Common myeloid progenitor, CD34-positive (primary cell): ENCODE measurements around the gene SERAC1.

ENCODE experiments used
- CTCF ChIA-PET: fragments of 350-600 bp; sonication (Branson Sonifier 250); formaldehyde crosslinking; loops from one replicate; lab custom pipeline; 2021; ENCODE audit warnings: antibody characterized with exemption; lab: Charles Lee
- POLR2A ChIA-PET: fragments of 350-600 bp; sonication (Branson Sonifier 250); formaldehyde crosslinking; loops from one replicate; lab custom pipeline; 2021; ENCODE audit warnings: antibody characterized with exemption; lab: Charles Lee
- DNase-seq, 3 donors: peaks; one replicate each; pipeline versions ENCODE4 v3.0.0 to v3.0.0-alpha.2; 2013
- H3K27ac ChIP-seq, 2 experiments: 1 replicate in 1 of 2; 2 replicates in 1 of 2; pipeline ENCODE4 v1.7.0; 2013; ENCODE audit warnings: inconsistent platforms in 2 of 2, low read length in 2 of 2, mild to moderate bottlenecking in 2 of 2, low read depth in 1 of 2, moderate library complexity in 1 of 2; ENCODE audit not compliant: severe bottlenecking in 2 of 2, insufficient read depth in 1 of 2, poor library complexity in 1 of 2
- H3K27me3 ChIP-seq, 5 experiments: replicated peaks in 2 of 5; 1 replicate in 3 of 5; 2 replicates in 2 of 5; pipeline versions ENCODE4 v1.6.1 to v1.7.0; 2013; ENCODE audit warnings: low read length in 4 of 5, mild to moderate bottlenecking in 2 of 5, moderate library complexity in 2 of 5, inconsistent platforms in 1 of 5; ENCODE audit not compliant: insufficient read depth in 5 of 5, control insufficient read depth in 4 of 5
- H3K36me3 ChIP-seq, 4 experiments: 1 replicate in 2 of 4; 2 replicates in 2 of 4; pipeline versions ENCODE4 v1.6.1 to v1.7.0; 2013; ENCODE audit warnings: low read length in 3 of 4, control low read depth in 1 of 4, mild to moderate bottlenecking in 1 of 4; ENCODE audit not compliant: control insufficient read depth in 4 of 4, insufficient read depth in 4 of 4
- H3K4me1 ChIP-seq, 4 experiments: 1 replicate in 3 of 4; 2 replicates in 1 of 4; pipeline versions ENCODE4 v1.6.1 to v1.7.1; 2013; ENCODE audit warnings: low read length in 3 of 4, mild to moderate bottlenecking in 3 of 4, control low read depth in 1 of 4, inconsistent platforms in 1 of 4, moderate library complexity in 1 of 4; ENCODE audit not compliant: control insufficient read depth in 4 of 4, insufficient read depth in 4 of 4; ENCODE audit errors: control extremely low read depth in 1 of 4
- H3K4me3 ChIP-seq, 7 experiments: 1 replicate in 4 of 7; 2 replicates in 3 of 7; pipeline versions ENCODE4 v1.5.1 to v1.7.0; 2013; ENCODE audit warnings: mild to moderate bottlenecking in 7 of 7, low read length in 6 of 7, moderate library complexity in 6 of 7, inconsistent platforms in 2 of 7, low read depth in 2 of 7, control low read depth in 1 of 7; ENCODE audit not compliant: insufficient read depth in 4 of 7, control insufficient read depth in 1 of 7; ENCODE audit errors: extremely low read depth in 1 of 7
- H3K9me3 ChIP-seq, 5 experiments: 1 replicate in 4 of 5; 2 replicates in 1 of 5; pipeline versions ENCODE4 v1.6.1 to v1.7.1; 2013; ENCODE audit warnings: low read length in 4 of 5, mild to moderate bottlenecking in 2 of 5, inconsistent platforms in 1 of 5, low read depth in 1 of 5, moderate library complexity in 1 of 5; ENCODE audit not compliant: control insufficient read depth in 4 of 5, insufficient read depth in 2 of 5; ENCODE audit errors: control extremely low read depth in 1 of 5
- WGBS: methylation state at CpG from one replicate; pipeline ENCODE4 v1.1.5; 2013; ENCODE audit not compliant: insufficient coverage; 5-methylcytosine and 5-hydroxymethylcytosine counted together

Gene SERAC1

GRCh38 chr6:158115102-158115501 is 53.0 kb downstream of the SERAC1 start:
- no peaks in the 10 kb centered on the region for H3K9me3 ChIP-seq
- 100% methylated on average over 2 of the region's 4 CpGs for WGBS
- no peaks in the 10 kb centered on the region for H3K27me3 ChIP-seq
- ChIA-PET POLR2A (no interaction called here), CTCF (no interaction called here)
- H3K4me3 ChIP-seq = no peak overlapping the region
- peaks cover 2 to 72% (median 41%) of the 10 kb centered on the region in 4 experiments for H3K36me3 ChIP-seq
- DNase-seq = no peak
- no peak overlapping the region for H3K27ac ChIP-seq
- no peaks in the 10 kb centered on the region for H3K4me1 ChIP-seq

- Histone ChIP-seq H3K36me3 (peaks cover 2 to 75% (median 44%) of the 10 kb centered on the region in 4 experiments), H3K4me3 (no peak overlapping the region), H3K27me3 (no peaks in the 10 kb centered on the region), H3K4me1 (no peaks in the 10 kb centered on the region), H3K27ac (no peak overlapping the region), H3K9me3 (no peaks in the 10 kb centered on the region)
- CTCF ChIA-PET = interaction anchor here (1.6 kb wide), 1 partner anchor 36 kb away, joined by 3 read pairs; no protein-coding TSS in a partner anchor
- POLR2A ChIA-PET = no interaction called here
- DNase-seq = no peak
These were observed 54.3 kb downstream of the SERAC1 start for GRCh38 chr6:158113802-158114201.

- POLR2A ChIA-PET = no interaction called here
- CTCF ChIA-PET = interaction anchor here (1.1 kb wide), 1 partner anchor 86 kb away, joined by 3 read pairs; no protein-coding TSS in a partner anchor
- DNase-seq = no peak
- 100% methylated on average over 1 of the region's 5 CpGs for WGBS
- Histone ChIP-seq H3K4me1 (no peaks in the 10 kb centered on the region), H3K4me3 (no peak overlapping the region), H3K27ac (no peak overlapping the region), H3K27me3 (no peaks in the 10 kb centered on the region), H3K9me3 (no peaks in the 10 kb centered on the region), H3K36me3 (peaks cover 2 to 64% (median 37%) of the 10 kb centered on the region in 4 experiments)
These were observed 56.1 kb downstream of the SERAC1 start for GRCh38 chr6:158111987-158112386.

- WGBS = 92% methylated on average over 5 of the region's 5 CpGs
- Histone ChIP-seq H3K27me3 (no peaks in the 10 kb centered on the region), H3K9me3 (no peaks in the 10 kb centered on the region), H3K27ac (no peak overlapping the region), H3K36me3 (peaks cover 2 to 56% (median 33%) of the 10 kb centered on the region in 4 experiments), H3K4me3 (no peak overlapping the region), H3K4me1 (no peaks in the 10 kb centered on the region)
- no peak for DNase-seq
- POLR2A ChIA-PET = no interaction called here
- CTCF ChIA-PET = interaction anchor here (0.6 to 0.8 kb wide), 4 partner anchors 8 to 38 kb away, joined by 3 to 4 read pairs (median 3); no protein-coding TSS in a partner anchor
These were observed 57.1 kb downstream of the SERAC1 start for GRCh38 chr6:158110986-158111385.

- POLR2A ChIA-PET = no interaction called here
- no peaks in the 10 kb centered on the region for H3K4me1 ChIP-seq
- H3K9me3 ChIP-seq = no peaks in the 10 kb centered on the region
- peaks cover 2 to 44% (median 26%) of the 10 kb centered on the region in 4 experiments for H3K36me3 ChIP-seq
- no peak for DNase-seq
- CTCF ChIA-PET = no interaction called here
- WGBS = no CpG with 5 or more reads among the region's 2 CpGs
- no peaks in the 10 kb centered on the region for H3K27me3 ChIP-seq
- no peak overlapping the region for H3K4me3 ChIP-seq
- H3K27ac ChIP-seq = no peak overlapping the region
These were observed 58.3 kb downstream of the SERAC1 start for GRCh38 chr6:158109748-158110147.

- Histone ChIP-seq H3K4me3 (no peak overlapping the region), H3K27ac (no peak overlapping the region), H3K9me3 (no peaks in the 10 kb centered on the region), H3K36me3 (peaks cover 1 to 12% (median 7%) of the 10 kb centered on the region in 4 experiments), H3K4me1 (no peaks in the 10 kb centered on the region), H3K27me3 (no peaks in the 10 kb centered on the region)
- POLR2A ChIA-PET = no interaction called here
- no CpG with 5 or more reads among the region's 2 CpGs for WGBS
- CTCF ChIA-PET = no interaction called here
- DNase-seq = no peak
These were observed 63.4 kb downstream of the SERAC1 start for GRCh38 chr6:158104696-158105095.

GRCh38 chr6:158103228-158103627 is 64.8 kb downstream of the SERAC1 start:
- POLR2A ChIA-PET = no interaction called here
- WGBS = 100% methylated on average over 2 of the region's 4 CpGs

More at GRCh38 chr6:158103228-158103627, 64.8 kb downstream of the SERAC1 start:
- Histone ChIP-seq H3K9me3 (no peaks in the 10 kb centered on the region), H3K4me1 (no peaks in the 10 kb centered on the region), H3K27ac (no peak overlapping the region), H3K36me3 (peaks cover 0 to 8% (median 2%) of the 10 kb centered on the region in 4 experiments), H3K27me3 (no peaks in the 10 kb centered on the region), H3K4me3 (no peak overlapping the region)
- CTCF ChIA-PET = interaction anchor here (0.6 kb wide), 1 partner anchor 86 kb away, joined by 4 read pairs; no protein-coding TSS in a partner anchor
- no peak for DNase-seq
